ENCODE results near the gene FRYL.
"Not testable (repeated sequence)": the region's sequence is repeated elsewhere in the genome, so short reads cannot be mapped to it uniquely, and the experiment has no call there.

FRYL gene

DNA sequence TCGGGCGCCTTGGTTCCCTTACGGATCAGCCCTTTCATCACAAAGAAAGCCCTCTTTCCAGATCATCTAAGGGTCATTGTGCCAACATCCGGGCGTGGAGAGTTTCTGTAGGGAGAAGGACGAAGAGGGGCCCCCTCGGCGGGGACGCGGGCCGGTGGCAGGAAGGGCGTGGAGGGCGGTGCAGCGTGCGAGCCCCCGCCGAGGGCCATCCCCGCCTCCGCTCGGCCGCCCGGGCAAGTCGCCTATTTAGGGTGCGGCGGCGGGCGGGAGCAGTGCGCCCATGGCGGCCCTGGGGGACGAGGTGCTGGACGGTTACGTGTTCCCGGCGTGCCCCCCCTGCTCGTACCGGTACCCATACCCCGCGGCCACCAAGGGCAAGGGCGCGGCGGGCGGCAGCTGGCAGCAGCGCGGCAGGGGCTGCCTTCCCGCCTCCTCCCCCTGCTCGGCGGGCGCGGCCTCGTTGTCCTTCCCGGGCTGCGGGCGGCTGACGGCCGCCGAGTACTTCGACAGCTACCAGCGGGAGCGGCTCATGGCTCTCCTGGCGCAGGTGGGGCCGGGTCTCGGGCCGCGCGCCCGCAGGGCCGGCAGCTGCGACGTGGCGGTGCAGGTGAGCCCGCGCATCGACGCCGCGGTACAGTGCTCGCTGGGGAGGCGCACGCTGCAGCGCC, 289.9 kb downstream of the FRYL start, which contains the start of gene ZAR1:
Gene ZAR1, plus strand, starts transcription at position 241 of the 668 bp plus-strand sequence. Its CDS starts 40 bp downstream, at position 281.
- DNase-seq (ENCODE audit: low spot score), result no peak

DNA sequence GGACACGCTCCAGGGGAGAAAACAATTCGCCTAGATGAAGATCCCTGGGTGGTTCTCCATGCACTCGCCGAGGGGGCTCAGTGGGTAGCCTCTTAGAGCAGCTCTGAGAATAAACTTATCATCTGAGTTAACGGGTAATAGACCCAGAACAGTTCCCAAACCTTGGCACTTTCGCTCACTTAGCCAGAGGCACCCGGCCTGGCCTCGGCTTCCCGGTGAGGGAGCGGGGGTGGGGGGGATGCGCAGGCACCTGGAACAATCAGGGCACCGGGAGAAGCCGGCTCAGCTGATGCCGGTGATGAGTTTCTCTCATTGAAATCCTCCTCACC, 290.4 kb downstream of the FRYL start:
- DNase-seq (ENCODE audit: low spot score), result no peak

DNA sequence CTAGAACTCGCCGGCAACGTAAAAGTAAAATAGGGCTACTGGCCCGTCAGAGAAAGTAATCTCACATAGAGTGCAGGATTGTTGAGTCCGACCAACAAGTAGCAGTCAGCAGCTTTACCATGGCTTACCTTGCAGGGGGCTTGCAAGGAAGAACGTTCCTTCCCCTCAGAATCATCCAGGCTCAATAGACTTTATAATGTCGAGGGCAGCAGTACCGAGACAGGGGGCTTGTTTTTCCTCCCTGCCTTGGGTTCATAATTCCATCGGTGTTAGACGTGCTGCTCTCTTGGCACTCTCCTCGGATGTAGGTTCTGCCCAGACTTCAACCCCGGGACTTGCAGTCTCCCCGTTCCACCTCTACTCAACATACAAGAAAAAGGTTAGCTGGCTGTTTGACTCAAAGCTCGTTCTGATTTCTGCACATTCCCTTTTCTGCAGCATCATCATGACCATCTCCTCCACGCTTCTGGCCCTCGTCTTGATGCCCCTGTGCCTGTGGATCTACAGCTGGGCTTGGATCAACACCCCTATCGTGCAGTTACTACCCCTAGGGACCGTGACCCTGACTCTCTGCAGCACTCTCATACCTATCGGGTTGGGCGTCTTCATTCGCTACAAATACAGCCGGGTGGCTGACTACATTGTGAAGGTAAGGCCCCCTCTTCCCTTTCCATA, 295.4 kb downstream of the FRYL start:
- no peak for DNase-seq (ENCODE audit: low spot score)

DNA sequence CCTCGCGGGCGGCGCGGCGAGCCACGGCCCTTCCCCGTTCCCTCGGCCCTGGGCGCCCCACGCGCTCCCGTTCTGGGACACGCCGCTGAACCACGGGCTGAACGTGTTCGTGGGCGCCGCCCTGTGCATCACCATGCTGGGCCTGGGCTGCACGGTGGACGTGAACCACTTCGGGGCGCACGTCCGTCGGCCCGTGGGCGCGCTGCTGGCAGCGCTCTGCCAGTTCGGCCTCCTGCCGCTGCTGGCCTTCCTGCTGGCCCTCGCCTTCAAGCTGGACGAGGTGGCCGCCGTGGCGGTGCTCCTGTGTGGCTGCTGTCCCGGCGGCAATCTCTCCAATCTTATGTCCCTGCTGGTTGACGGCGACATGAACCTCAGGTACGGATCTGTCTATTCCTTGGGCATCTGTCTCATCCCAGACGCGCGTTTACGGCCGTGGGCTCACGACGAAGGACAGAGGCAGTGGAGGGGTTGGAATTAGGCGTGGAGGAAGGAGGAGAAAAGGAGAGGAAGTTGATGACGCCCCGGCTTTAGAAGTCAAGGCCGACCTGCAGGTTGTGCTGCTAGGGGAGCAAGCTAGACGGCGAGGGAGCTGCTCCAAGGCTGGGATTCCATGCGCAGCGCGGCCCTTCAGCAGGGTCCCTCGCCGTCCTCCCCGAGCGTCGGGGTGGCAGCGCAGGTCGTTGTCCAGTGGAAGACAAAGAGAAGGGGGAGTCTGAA, 296.1 kb downstream of the FRYL start:
- no peak for DNase-seq (ENCODE audit: low spot score)

DNA sequence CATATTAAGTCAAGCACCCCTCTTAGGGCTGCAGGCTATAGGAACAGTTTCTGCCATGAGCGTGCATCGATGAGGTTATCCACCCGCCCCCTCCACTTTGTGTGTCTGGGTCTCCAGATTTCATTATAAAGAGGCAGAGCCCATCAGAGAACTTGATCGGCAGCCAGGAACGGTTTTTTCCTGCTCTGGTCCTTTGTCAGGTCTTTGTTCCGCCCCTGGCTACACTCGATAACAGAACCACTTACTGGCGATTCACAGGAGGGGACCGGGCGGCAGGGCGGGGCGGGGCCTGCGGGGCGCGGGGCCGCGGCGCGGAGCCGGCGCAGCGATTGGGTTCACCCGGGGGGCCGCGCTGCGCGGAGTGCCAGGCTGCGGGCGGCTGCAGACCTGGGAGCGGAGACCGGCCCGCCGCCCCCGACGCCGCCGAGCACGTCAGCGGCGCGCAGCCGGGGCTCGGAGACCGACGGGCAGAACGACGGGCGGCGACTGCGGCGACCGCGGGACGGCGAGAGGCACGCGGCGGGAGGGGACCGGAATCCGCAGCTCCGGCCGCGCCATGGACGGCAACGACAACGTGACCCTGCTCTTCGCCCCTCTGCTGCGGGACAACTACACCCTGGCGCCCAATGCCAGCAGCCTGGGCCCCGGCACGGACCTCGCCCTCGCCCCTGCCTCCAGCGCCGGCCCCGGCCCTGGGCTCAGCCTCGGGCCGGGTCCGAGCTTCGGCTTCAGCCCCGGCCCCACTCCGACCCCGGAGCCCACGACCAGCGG, 296.9 kb downstream of the FRYL start, which contains the start of gene SLC10A4:
Gene SLC10A4, plus strand, starts transcription at position 338 of the 771 bp plus-strand sequence. Its CDS starts 219 bp downstream, at position 557.
- no peak for DNase-seq (ENCODE audit: low spot score)

DNA sequence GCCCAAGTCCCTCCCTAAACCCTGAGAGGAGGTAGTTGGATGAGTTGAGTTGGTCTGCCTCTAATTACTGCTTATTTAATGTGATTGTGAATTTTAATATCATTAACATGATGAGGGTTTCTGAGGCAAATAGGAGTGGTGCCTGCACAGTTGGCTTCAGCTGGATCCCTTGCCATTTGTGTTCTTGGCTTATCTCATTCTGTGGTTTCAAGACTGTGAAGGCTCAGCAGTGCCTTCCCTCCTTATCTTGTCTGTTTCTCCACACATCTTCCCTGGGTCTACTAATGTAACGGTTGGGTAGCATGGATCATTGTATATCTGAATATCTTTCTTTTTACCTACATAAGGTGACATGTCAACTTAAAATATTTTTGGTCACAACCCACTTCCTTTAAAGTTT, 298.5 kb downstream of the FRYL start:
- no peak for DNase-seq (ENCODE audit: low spot score)

DNA sequence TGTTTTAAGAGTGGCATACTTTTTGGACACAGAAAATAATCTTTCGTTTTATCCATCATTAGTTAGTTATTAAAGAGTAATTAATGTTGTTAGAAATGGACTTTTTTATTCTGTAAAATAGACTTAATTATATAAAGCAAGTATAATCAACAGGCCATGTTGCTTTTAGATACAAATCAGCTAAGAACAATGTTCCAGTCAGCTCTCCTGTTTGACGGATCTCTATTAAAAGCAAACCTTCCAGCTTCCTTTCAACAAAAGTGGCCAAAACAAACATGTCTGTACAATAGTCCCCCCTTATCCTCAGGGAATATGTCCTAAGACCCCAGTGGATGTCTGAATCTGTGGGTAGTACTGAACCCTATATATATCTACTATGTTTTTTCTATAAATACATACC, 301.8 kb downstream of the FRYL start:
- no peak for DNase-seq (ENCODE audit: low spot score)

DNA sequence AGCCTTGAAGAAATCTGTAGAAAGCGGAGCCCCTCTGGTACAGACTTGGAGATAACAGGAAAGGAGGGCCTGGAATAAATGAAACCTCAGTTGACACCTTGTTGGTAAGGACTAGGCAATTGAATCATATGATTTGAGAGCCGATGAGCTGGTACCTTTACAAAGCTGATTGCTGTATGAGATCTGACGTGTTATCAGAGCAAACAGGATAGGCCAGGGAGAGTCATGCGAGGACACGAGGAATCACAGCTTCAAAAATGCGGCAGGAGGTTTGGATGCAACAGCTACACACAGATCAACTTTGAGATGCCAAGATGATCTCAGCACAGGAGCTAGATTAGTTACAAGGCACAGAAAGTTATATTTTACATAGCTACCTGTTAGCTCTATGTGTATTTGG, 304.3 kb downstream of the FRYL start:
- DNase-seq (ENCODE audit: low spot score), result no peak

DNA sequence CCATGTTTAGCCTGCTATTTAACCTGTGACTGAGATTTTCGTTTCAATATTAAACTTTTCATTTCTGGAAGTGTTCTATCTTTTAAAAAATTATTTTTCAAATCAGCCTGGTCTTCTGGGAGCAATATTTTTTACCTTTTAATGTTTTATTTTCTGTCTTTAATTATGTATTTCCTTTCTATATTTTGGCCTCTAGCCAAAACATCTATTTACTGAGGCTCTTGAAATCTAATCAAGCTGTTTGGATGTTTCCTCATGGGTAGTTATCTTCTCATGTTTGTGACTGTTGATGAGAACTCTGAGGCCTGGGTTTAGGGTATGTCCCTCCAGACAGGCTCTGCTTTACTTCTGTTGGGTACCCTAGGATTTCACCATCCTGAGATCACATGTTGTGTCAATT, 307.3 kb downstream of the FRYL start:
- no peak for DNase-seq (ENCODE audit: low spot score)

DNA sequence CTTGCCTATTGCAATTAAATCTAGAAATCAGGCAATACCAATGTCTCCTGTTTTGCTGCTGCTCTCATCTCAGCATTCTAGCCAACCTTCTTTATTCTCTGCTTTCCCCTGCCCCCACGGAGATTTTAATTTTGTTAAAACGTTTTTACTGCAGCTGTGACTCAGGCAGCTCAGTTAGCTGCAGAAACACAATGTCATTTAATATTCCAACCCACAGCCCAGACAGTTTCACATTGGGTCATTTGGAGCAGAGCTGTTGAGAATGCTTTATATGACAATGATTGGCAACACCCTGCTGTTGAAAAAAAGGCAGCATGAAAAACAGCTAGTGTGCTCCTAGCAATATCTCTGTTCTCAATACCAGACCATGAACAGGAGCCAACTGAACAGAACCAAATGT, 309.5 kb downstream of the FRYL start:
- no peak for DNase-seq (ENCODE audit: low spot score)

DNA sequence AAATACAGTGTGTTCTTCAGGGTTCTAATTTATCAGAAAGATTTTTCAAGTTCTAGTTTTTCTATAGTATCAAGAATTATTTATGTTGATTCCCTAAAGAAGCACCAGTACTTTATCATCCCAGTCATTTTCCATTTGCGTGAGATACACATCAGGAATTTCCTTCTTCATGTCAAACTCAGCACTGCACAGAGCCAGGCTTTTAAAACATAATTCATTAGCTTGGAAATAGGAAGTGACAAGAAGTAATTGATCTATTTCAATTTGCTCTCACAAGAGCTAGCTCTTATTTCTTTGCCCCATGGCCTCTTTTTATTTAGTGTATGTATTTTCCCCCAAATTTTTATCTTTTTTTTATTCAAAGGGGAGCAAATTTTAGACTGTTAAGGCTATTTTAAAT, 309.9 kb downstream of the FRYL start:
- no peak for DNase-seq (ENCODE audit: low spot score)

DNA sequence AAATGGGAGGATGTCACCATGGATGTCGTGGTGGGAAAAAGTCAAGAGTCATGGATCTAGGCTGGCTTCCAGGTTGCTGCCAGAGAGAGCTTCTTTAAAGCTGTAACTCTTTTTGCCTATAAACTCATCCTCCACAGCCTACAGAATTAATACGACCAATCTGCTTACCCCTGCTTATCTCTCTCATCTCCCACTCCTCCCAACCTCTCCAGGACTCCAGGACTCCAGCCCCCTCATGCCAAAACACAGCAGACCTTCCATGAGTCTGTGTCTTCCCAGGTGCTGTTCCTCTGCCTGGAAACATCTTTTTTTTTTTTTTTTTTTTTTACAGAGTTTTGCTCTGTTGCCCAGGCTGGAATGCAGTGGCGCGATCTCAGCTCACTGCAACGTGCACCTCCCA, 312.2 kb downstream of the FRYL start:
- DNase-seq (ENCODE audit: low spot score), result no peak

DNA sequence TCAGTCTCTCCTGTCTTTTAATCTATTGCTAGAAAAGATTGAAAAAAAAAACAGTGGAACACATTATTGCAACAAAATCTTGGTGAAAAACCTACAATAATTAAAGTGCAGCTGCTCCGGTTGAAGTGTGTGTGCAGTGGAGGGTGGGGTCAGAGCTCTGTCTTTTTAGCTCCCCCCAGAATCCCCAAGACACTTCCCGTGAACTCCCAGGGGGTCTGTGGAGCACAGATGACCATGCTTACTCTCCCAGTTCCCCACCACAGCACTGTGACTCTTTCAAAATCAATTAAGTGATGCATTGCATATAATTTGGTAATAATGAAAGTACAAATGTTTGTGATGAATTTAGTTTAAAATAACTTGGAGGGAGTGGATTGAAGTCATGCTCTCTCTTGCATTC, 312.6 kb downstream of the FRYL start:
- no peak for DNase-seq (ENCODE audit: low spot score)

DNA sequence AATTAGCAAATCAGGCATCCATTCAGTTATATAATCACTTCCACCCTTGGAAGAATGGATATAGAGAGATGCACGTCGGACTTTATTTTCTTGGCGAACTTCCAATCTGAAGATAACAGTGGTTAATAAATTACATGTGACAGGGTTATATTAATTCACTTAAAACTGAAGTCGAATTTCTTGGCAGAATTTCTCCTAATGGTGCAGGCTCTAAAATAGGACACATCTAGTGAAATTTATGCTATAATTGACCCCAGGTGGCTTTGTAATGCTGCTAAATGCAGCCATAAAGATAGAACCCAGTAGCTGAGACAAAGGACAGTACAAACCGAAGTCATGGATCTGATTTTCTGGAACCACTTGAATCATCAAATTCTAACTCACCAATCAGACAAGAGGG, 317.7 kb downstream of the FRYL start:
- no peak for DNase-seq (ENCODE audit: low spot score)

DNA sequence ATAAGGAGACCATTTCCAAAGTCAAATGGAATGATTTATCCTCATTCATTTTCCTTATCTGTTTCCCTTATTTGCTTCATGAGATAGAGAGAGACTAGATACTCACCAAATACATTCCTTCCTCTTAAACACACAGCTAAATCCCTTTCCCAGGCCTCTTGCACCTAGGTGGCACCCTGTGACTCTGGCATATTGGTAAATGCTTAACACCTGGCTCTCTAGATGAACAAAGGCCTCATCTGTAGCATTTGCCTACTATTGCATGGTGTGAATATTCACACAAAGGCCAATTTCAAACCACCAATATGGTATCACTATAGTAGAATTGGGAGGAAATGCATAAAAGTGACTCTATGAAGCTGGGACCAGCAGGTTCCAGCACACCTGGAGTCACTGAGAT, 319.1 kb downstream of the FRYL start:
- no peak for DNase-seq (ENCODE audit: low spot score)

DNA sequence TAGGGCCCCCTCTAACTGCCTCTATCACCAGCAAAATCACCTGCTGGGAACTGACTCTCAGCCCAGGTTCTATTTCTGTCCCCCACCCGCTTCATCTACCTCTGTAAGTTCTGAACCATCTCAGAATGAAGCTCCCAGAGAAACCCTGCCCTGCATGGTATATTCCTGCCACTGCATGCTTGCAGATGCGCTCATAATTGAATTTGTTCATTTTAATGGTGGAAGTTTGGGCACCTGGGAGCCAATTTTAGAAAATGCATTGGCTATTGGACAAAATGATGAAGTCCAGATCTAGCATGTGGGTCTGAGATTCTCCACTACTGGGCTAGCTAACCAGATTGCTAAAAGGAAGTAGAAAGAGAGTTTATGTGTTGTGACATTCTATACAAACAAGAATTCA, 325.5 kb downstream of the FRYL start:
- no peak for DNase-seq (ENCODE audit: low spot score)

DNA sequence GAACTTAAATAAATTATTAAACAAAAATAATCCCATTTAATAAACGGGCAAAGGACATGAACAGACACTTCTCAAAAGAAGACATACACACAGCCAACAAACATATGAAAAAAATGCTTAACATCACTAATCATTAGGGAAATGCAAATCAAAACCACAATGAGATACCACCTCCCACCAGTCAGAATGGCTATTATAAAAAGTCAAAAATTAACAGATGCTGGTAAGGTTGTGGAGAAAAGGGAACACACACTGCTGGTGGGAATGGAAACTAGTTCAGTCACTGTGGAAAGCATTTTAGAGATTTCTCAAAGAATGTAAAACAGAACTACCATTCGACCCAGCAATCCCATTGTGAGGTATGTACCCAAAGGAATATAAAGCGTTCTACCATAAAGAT, 328.4 kb downstream of the FRYL start:
- DNase-seq (ENCODE audit: low spot score), result not testable (repeated sequence)

DNA sequence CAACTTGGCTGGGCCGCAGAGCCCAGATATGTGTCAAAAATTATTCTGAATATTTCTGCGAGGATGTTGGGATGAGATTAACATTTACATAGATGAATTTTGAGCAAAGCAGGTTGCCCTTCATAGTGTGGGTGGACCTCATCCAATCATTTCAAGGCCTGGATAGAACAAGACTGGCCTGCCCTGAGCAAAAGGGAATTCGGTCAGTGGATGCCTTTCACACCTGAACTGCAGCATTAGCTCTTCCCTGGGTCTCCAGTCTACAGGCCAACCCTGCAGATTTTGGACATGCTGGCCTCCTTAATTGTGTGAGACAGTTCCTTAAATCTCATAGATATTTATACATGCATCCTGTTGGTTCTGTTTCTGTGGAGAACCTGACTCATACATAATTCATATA, 329.3 kb downstream of the FRYL start:
- DNase-seq (ENCODE audit: low spot score), result no peak

DNA sequence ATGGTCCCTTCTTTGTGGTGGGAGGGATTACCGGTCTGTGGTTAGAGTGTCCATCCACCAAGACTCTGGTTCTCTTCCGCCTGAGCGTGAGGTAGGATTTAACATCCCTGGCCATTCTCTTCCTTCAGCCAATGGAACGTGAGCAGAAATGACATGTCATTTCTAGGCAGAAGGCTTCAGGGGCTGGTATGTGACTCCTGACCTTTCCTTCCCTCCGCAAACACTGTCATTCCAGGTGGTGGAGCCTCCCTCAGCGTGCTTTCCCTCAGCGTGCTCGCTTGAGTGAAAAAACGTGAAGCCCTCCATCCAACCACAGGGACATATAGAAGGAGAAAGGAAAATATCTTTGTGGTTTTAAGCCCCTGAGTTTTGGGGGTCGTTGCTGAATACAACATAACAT, 330.9 kb downstream of the FRYL start:
- no peak for DNase-seq (ENCODE audit: low spot score)

All from hepatic stellate cell (primary cell).